ENCODE measurements around the gene LYL1.

The LYL1 gene

GRCh38 chr19:13054626-13055212 is 47.9 kb downstream of the LYL1 start:
- H3K4me1 ChIP-seq (ENCODE audit: control insufficient read depth, insufficient read depth, low read length): peaks cover 15% of the 10 kb centered on the region
- DNase-seq (ENCODE audit: low read depth, low spot score): no peak
- H3K36me3 ChIP-seq (ENCODE audit: control insufficient read depth, insufficient read depth, low read length): no peaks in the 10 kb centered on the region
- H3K9me3 ChIP-seq (ENCODE audit: control insufficient read depth, insufficient read depth, low read length): no peaks in the 10 kb centered on the region
- no CpG with 5 or more reads among the region's 11 CpGs for WGBS (ENCODE audit: insufficient coverage, insufficient read length)
- H3K4me3 ChIP-seq (ENCODE audit: low read length): no peak overlapping the region
- peaks cover 86% of the 10 kb centered on the region for H3K27me3 ChIP-seq (ENCODE audit: control insufficient read depth, insufficient read depth, low read length)
- H3K27ac ChIP-seq (ENCODE audit: low read length): no peak overlapping the region

GRCh38 chr19:13053761-13054625 is 48.7 kb downstream of the LYL1 start:
- Histone ChIP-seq H3K27ac (ENCODE audit: low read length) (no peak overlapping the region), H3K9me3 (ENCODE audit: control insufficient read depth, insufficient read depth, low read length) (no peaks in the 10 kb centered on the region), H3K36me3 (ENCODE audit: control insufficient read depth, insufficient read depth, low read length) (no peaks in the 10 kb centered on the region), H3K27me3 (ENCODE audit: control insufficient read depth, insufficient read depth, low read length) (peaks cover 84% of the 10 kb centered on the region), H3K4me3 (ENCODE audit: low read length) (no peak overlapping the region), H3K4me1 (ENCODE audit: control insufficient read depth, insufficient read depth, low read length) (peaks cover 15% of the 10 kb centered on the region)
- no peak for DNase-seq (ENCODE audit: low read depth, low spot score)
- WGBS (ENCODE audit: insufficient coverage, insufficient read length): no CpG with 5 or more reads among the region's 17 CpGs

DNA sequence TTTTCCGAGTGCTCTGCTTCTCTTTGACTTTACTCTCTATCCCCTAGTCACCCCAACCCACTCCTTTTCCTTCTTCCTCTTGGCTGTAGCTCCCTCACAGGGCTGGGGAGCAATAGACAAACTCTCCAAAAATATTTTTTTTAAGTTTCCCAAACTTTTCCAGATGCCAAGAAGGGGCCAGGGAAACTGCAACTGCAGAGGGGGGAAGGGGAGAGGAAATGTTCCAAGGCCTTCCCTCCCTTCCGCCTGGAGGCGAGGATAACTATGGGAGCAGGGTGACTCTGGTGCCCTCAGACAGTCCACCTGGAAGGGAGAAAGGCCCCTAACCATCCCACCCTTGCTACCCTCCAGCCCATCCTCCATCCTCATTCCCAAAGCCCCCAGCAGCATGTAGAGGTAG is 49.4 kb downstream of the LYL1 start:
- H3K4me3 ChIP-seq (ENCODE audit: low read length): no peak overlapping the region
- no peaks in the 10 kb centered on the region for H3K9me3 ChIP-seq (ENCODE audit: control insufficient read depth, insufficient read depth, low read length)
- DNase-seq (ENCODE audit: low read depth, low spot score): no peak
- H3K36me3 ChIP-seq (ENCODE audit: control insufficient read depth, insufficient read depth, low read length): no peaks in the 10 kb centered on the region
- H3K27me3 ChIP-seq (ENCODE audit: control insufficient read depth, insufficient read depth, low read length): peaks cover 80% of the 10 kb centered on the region
- no CpG with 5 or more reads among the region's 3 CpGs for WGBS (ENCODE audit: insufficient coverage, insufficient read length)
- peaks cover 15% of the 10 kb centered on the region for H3K4me1 ChIP-seq (ENCODE audit: control insufficient read depth, insufficient read depth, low read length)
- H3K27ac ChIP-seq (ENCODE audit: low read length): no peak overlapping the region

GRCh38 chr19:13052447-13053175 is 50.0 kb downstream of the LYL1 start:
- no peak for DNase-seq (ENCODE audit: low read depth, low spot score)
- no CpG with 5 or more reads among the region's 12 CpGs for WGBS (ENCODE audit: insufficient coverage, insufficient read length)
- Histone ChIP-seq H3K4me1 (ENCODE audit: control insufficient read depth, insufficient read depth, low read length) (peaks cover 15% of the 10 kb centered on the region), H3K4me3 (ENCODE audit: low read length) (no peak overlapping the region), H3K27me3 (ENCODE audit: control insufficient read depth, insufficient read depth, low read length) (peaks cover 75% of the 10 kb centered on the region), H3K9me3 (ENCODE audit: control insufficient read depth, insufficient read depth, low read length) (no peaks in the 10 kb centered on the region), H3K27ac (ENCODE audit: low read length) (no peak overlapping the region), H3K36me3 (ENCODE audit: control insufficient read depth, insufficient read depth, low read length) (no peaks in the 10 kb centered on the region)

DNA sequence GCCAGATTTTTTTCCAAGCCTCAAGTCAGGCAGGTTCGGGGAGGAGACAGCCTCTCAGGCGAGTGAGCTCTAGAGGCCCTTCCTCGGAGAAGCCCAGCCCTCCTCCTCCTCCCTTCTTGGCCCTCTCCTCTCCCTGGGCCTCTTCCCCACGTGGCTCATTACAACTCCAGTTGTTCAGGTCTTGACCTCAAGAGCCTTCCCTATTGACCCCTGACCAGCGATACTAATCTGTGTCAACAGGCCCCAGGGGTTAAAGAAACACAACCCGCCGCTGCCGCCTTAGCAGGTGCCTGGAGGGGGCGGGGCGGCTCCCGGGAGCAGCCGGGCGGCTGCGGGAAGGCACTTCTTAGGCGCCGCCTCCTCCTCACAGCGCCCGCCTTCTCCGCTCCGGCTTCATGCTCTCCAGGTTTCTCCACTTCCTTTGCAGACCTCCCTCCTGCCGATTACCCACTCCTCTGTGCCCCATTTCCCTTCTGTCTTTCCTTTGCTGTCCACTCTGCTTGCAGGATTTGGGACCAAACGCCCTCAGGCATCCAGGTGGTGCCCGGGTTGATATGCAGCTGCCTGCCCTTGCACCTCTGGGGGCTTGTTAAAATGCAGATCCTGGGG is 51.0 kb downstream of the LYL1 start:
- H3K36me3 ChIP-seq (ENCODE audit: control insufficient read depth, insufficient read depth, low read length): no peaks in the 10 kb centered on the region
- peaks cover 13% of the 10 kb centered on the region for H3K4me1 ChIP-seq (ENCODE audit: control insufficient read depth, insufficient read depth, low read length)
- no peak overlapping the region for H3K27ac ChIP-seq (ENCODE audit: low read length)
- DNase-seq (ENCODE audit: low read depth, low spot score): no peak
- no peaks in the 10 kb centered on the region for H3K9me3 ChIP-seq (ENCODE audit: control insufficient read depth, insufficient read depth, low read length)
- H3K4me3 ChIP-seq (ENCODE audit: low read length): no peak overlapping the region
- H3K27me3 ChIP-seq (ENCODE audit: control insufficient read depth, insufficient read depth, low read length): peaks cover 68% of the 10 kb centered on the region
- WGBS (ENCODE audit: insufficient coverage, insufficient read length): no CpG with 5 or more reads among the region's 23 CpGs

DNA sequence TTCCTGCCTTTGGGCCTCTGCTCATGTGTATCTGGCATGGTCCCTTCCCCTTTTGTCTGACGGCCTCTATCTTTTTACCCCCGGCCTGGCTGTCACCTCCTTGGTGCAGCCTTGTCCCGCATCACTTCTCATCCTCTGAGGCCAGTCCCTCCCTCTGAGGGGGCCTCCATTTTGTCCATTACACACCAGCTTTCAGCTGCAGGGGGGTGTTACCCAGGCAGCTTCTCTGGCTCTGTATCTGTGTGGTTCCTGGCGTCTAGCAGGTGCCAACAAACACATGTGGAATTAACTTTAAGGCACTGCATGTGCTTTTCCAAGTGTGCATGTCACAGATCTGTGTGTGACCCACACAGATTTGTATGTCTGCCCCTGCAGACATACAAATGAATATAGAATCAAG is 52.4 kb downstream of the LYL1 start:
- Histone ChIP-seq H3K36me3 (ENCODE audit: control insufficient read depth, insufficient read depth, low read length) (no peaks in the 10 kb centered on the region), H3K27ac (ENCODE audit: low read length) (no peak overlapping the region), H3K9me3 (ENCODE audit: control insufficient read depth, insufficient read depth, low read length) (no peaks in the 10 kb centered on the region), H3K4me3 (ENCODE audit: low read length) (no peak overlapping the region), H3K27me3 (ENCODE audit: control insufficient read depth, insufficient read depth, low read length) (peaks cover 54% of the 10 kb centered on the region), H3K4me1 (ENCODE audit: control insufficient read depth, insufficient read depth, low read length) (peaks cover 13% of the 10 kb centered on the region)
- WGBS (ENCODE audit: insufficient coverage, insufficient read length): no CpG with 5 or more reads among the region's 4 CpGs
- DNase-seq (ENCODE audit: low read depth, low spot score): no peak

All from iPS DF 6.9 (cell line).